ENCODE data around the gene HDGF. TPM values are rescaled to one million over a fixed set of nuclear protein-coding genes. Genes with fewer than 3 reads are reported as not detected.

HDGF gene
- total RNA-seq, 1 experiment from 2014 or later: 498 TPM

- H3F3A ChIP-seq (ENCODE audit: insufficient read depth, low read depth): peaks cover 52% of the 10 kb centered on the region
- TF ChIP-seq EZH2 (IDR thresholded peaks at IDR 0.05; ENCODE audit: low read depth) (no peak), CTCF (conservative IDR thresholded peaks at IDR 0.05) (no peak)
- H4K20me1 ChIP-seq (ENCODE audit: insufficient read depth): peaks cover 28% of the 10 kb centered on the region
- H3K9me3 ChIP-seq (ENCODE audit: insufficient read depth, low read depth): no peaks in the 10 kb centered on the region
- intact Hi-C loops (cut with micrococcal nuclease; ENCODE audit: unreplicated experiment): loop anchor here (1.0 kb wide), 2 partner anchors 22 to 38 kb away; partner anchors contain the start of genes HDGF and PRCC
- no TSS peak for BruUV-seq (replicated peaks)
- H3K4me3 ChIP-seq: peak within 1 kb of the TSS; percentile 90
- H3K4me1 ChIP-seq (replicated peaks; ENCODE audit: insufficient read depth): peaks cover 30% of the 10 kb centered on the region
- peaks cover 17% of the 10 kb centered on the region for H3K36me3 ChIP-seq (ENCODE audit: low read depth)
- DNase-seq: peak; percentile 93 to 94
- H3K27ac ChIP-seq: peak within 1 kb of the TSS; percentile 46
- no peaks in the 10 kb centered on the region for H3K27me3 ChIP-seq (ENCODE audit: insufficient read depth, low read depth)
- peaks cover 61% of the 10 kb centered on the region for H3K79me2 ChIP-seq (ENCODE audit: low read depth)
- POLR2A ChIA-PET (ENCODE audit: unreplicated experiment): interaction anchor here (0.5 to 1.0 kb wide), 12 partner anchors 12 to 191 kb away, joined by 3 to 9 read pairs (median 5); partner anchors contain the start of gene PRCC
- H2AFZ ChIP-seq: peak within 1 kb of the TSS; percentile 90
- H3K9me2 ChIP-seq (ENCODE audit: insufficient read depth): no peaks in the 10 kb centered on the region
- peak within 1 kb of the TSS; percentile 94 for H3K4me2 ChIP-seq
- CTCF ChIA-PET: interaction anchor here (0.6 to 4.5 kb wide), 5 partner anchors 12 to 132 kb away, joined by 3 to 63 read pairs (median 4); partner anchors contain the start of gene MRPL24
Observed at GRCh38 chr1:156728599-156729462, 22.6 kb downstream of the HDGF start, which contains the start of gene ISG20L2. TSS of gene ISG20L2 (minus strand) at chr1:156728766. CDS start at chr1:156727652, 1,114 bp downstream.

GRCh38 chr1:156727926-156728598 lies 23.4 kb downstream of the HDGF start, which contains the start of gene METTL25B:
TSS of gene METTL25B (plus strand) at chr1:156728469. CDS start at chr1:156729105, 636 bp downstream.
- TF ChIP-seq CTCF (conservative IDR thresholded peaks at IDR 0.05) (no peak), EZH2 (IDR thresholded peaks at IDR 0.05; ENCODE audit: low read depth) (no peak)
- peak; percentile 62 to 79 for DNase-seq
- no TSS peak for BruUV-seq (replicated peaks)
- H4K20me1 ChIP-seq (ENCODE audit: insufficient read depth): peaks cover 35% of the 10 kb centered on the region
- H3K27ac ChIP-seq: peak within 1 kb of the TSS; percentile 46
- H2AFZ ChIP-seq: peak within 1 kb of the TSS; percentile 90
- H3K36me3 ChIP-seq (ENCODE audit: low read depth): peaks cover 25% of the 10 kb centered on the region
- H3F3A ChIP-seq (ENCODE audit: insufficient read depth, low read depth): peaks cover 53% of the 10 kb centered on the region
- peak within 1 kb of the TSS; percentile 90 for H3K4me3 ChIP-seq
- H3K27me3 ChIP-seq (ENCODE audit: insufficient read depth, low read depth): no peaks in the 10 kb centered on the region
- ChIA-PET POLR2A (ENCODE audit: unreplicated experiment) (interaction anchor here (0.5 to 1.0 kb wide), 12 partner anchors 13 to 192 kb away, joined by 3 to 9 read pairs (median 4); partner anchors contain the start of genes CRABP2 and PRCC), CTCF (interaction anchor here (0.7 to 4.5 kb wide), 3 partner anchors 13 to 133 kb away, joined by 3 to 63 read pairs (median 7); partner anchors contain the start of gene MRPL24)
- intact Hi-C loops (cut with micrococcal nuclease; ENCODE audit: unreplicated experiment): loop anchor here (1.0 kb wide), 2 partner anchors 23 to 39 kb away; partner anchors contain the start of genes HDGF and PRCC
- peak within 1 kb of the TSS; percentile 94 for H3K4me2 ChIP-seq
- no peaks in the 10 kb centered on the region for H3K9me3 ChIP-seq (ENCODE audit: insufficient read depth, low read depth)
- no peaks in the 10 kb centered on the region for H3K9me2 ChIP-seq (ENCODE audit: insufficient read depth)
- H3K79me2 ChIP-seq (ENCODE audit: low read depth): peaks cover 68% of the 10 kb centered on the region
- H3K4me1 ChIP-seq (replicated peaks; ENCODE audit: insufficient read depth): peaks cover 30% of the 10 kb centered on the region

- ChIA-PET POLR2A (ENCODE audit: unreplicated experiment) (no interaction called here), CTCF (interaction anchor here (1.2 to 4.5 kb wide), 4 partner anchors 14 to 163 kb away, joined by 7 to 63 read pairs (median 18); partner anchors contain the start of genes MRPL24 and NTRK1)
- H3K9me2 ChIP-seq (ENCODE audit: insufficient read depth): no peaks in the 10 kb centered on the region
- H3F3A ChIP-seq (ENCODE audit: insufficient read depth, low read depth): peaks cover 52% of the 10 kb centered on the region
- intact Hi-C loops (cut with micrococcal nuclease; ENCODE audit: unreplicated experiment): no loop called here
- H3K4me1 ChIP-seq (replicated peaks; ENCODE audit: insufficient read depth): peaks cover 30% of the 10 kb centered on the region
- H4K20me1 ChIP-seq (ENCODE audit: insufficient read depth): peaks cover 35% of the 10 kb centered on the region
- peak overlapping the region; percentile 90 for H3K4me3 ChIP-seq
- H3K27ac ChIP-seq: peak overlapping the region; percentile 43; the same call in 1 of the 2 replicates
- BruUV-seq (replicated peaks): TSS peak; percentile 63
- peak overlapping the region; percentile 91 for H3K4me2 ChIP-seq
- no peaks in the 10 kb centered on the region for H3K27me3 ChIP-seq (ENCODE audit: insufficient read depth, low read depth)
- no peak for DNase-seq
- H3K79me2 ChIP-seq (ENCODE audit: low read depth): peaks cover 73% of the 10 kb centered on the region
- TF ChIP-seq CTCF (conservative IDR thresholded peaks at IDR 0.05) (no peak), EZH2 (IDR thresholded peaks at IDR 0.05; ENCODE audit: low read depth) (no peak)
- H3K36me3 ChIP-seq (ENCODE audit: low read depth): peaks cover 21% of the 10 kb centered on the region
- no peak overlapping the region; the same call in 1 of the 2 replicates for H2AFZ ChIP-seq
- no peaks in the 10 kb centered on the region for H3K9me3 ChIP-seq (ENCODE audit: insufficient read depth, low read depth)
Observed at GRCh38 chr1:156727492-156727891, 24.0 kb downstream of the HDGF start.

Measured in PC-9 (cell line).